ENCODE results near the gene EPHB2. TPM values are rescaled to one million over a fixed set of nuclear protein-coding genes. Genes with fewer than 3 reads are reported as not detected.

The EPHB2 gene
- total RNA-seq, 1 donor from 2014 or later, result 60.3 TPM

DNA sequence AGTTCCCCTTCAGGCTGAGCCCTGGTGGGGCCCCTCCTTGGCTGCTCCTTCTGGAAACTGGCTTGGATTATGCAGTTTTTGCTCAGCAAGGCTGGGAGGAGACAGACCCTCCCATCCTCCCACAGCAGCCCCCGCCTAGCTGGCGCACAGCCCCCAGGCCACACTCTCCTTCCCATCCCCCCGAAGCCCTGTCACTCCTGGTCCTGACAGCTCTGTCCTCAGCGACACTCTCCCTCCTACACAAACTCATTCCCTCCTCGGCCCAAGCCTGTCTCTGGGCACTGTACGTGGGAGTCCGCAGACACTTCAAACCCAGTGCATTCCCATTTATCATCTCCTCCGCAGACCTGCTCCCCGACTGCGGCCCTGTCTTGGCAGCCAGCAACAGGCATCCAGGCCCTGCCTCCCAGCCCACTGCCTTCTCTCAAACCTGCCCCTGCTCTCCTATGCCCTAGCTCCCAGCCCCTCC is 25.0 kb upstream of the EPHB2 start:
- peaks cover 5% of the 10 kb centered on the region for H3K27me3 Mint-ChIP-seq (ENCODE audit: low read depth)
- H3K36me3 Mint-ChIP-seq (ENCODE audit: low read depth), result no peaks in the 10 kb centered on the region
- no peak overlapping the region for H3K4me3 Mint-ChIP-seq
- H3K27ac Mint-ChIP-seq (ENCODE audit: unreplicated experiment), result peak overlapping the region; percentile 37
- H3K4me1 Mint-ChIP-seq, result peaks cover 44% of the 10 kb centered on the region
- no peaks in the 10 kb centered on the region for H3K9me3 Mint-ChIP-seq
- TF ChIP-seq, protein P1, sequence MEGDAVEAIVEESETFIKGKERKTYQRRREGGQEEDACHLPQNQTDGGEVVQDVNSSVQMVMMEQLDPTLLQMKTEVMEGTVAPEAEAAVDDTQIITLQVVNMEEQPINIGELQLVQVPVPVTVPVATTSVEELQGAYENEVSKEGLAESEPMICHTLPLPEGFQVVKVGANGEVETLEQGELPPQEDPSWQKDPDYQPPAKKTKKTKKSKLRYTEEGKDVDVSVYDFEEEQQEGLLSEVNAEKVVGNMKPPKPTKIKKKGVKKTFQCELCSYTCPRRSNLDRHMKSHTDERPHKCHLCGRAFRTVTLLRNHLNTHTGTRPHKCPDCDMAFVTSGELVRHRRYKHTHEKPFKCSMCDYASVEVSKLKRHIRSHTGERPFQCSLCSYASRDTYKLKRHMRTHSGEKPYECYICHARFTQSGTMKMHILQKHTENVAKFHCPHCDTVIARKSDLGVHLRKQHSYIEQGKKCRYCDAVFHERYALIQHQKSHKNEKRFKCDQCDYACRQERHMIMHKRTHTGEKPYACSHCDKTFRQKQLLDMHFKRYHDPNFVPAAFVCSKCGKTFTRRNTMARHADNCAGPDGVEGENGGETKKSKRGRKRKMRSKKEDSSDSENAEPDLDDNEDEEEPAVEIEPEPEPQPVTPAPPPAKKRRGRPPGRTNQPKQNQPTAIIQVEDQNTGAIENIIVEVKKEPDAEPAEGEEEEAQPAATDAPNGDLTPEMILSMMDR (conservative IDR thresholded peaks at IDR 0.05), result no peak
- DNase-seq (ENCODE audit: low read depth, low spot score), result no peak

DNA sequence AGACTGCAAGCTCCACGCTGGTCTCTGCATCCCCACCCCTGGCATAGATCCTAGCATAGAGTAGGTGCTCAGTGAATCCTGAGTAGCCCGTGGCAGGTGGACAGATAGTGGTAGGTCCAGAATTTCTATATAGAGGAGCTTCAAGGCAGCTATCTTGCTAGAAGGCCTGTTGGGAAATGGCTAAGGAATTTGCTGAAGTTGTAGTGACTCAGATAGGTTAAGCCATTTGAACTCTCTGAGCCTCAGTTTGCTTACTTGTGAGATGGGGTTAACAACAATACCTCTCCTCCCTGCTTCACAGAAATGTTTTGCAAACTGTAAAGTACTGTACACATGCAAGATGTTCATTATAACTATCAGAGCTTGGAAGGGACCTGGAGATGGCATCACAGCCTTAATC is 23.4 kb upstream of the EPHB2 start:
- Mint-ChIP-seq H3K36me3 (ENCODE audit: low read depth) (no peaks in the 10 kb centered on the region), H3K4me3 (no peak overlapping the region), H3K27ac (ENCODE audit: unreplicated experiment) (no peak overlapping the region), H3K27me3 (ENCODE audit: low read depth) (peaks cover 5% of the 10 kb centered on the region), H3K4me1 (peaks cover 48% of the 10 kb centered on the region), H3K9me3 (no peaks in the 10 kb centered on the region)
- TF ChIP-seq, protein P1 (conservative IDR thresholded peaks at IDR 0.05), result no peak
- DNase-seq (ENCODE audit: low read depth, low spot score), result no peak

DNA sequence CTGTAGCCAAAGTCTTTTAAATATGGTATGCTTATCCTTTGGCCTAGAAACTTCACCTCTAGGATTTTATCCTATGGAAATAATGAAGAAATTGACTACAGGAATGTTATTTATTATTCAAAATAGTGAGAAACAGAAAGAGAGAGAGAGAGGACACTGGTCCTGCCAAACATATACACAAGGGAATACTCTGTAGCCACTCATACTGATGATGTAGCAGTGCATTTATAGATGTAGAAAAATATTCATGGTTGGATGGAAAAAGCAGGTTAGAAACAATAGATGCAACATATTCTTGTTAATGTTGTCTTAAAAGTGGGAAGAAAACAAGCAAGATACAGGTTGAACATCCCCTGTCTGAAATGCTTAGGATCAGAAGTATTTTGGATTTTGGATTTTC is 22.2 kb upstream of the EPHB2 start:
- no peak overlapping the region for H3K4me3 Mint-ChIP-seq
- H3K9me3 Mint-ChIP-seq, result no peaks in the 10 kb centered on the region
- peaks cover 5% of the 10 kb centered on the region for H3K27me3 Mint-ChIP-seq (ENCODE audit: low read depth)
- H3K27ac Mint-ChIP-seq (ENCODE audit: unreplicated experiment), result no peak overlapping the region
- DNase-seq (ENCODE audit: low read depth, low spot score), result no peak
- TF ChIP-seq, protein P1 (conservative IDR thresholded peaks at IDR 0.05), result no peak
- no peaks in the 10 kb centered on the region for H3K36me3 Mint-ChIP-seq (ENCODE audit: low read depth)
- H3K4me1 Mint-ChIP-seq, result peaks cover 47% of the 10 kb centered on the region

DNA sequence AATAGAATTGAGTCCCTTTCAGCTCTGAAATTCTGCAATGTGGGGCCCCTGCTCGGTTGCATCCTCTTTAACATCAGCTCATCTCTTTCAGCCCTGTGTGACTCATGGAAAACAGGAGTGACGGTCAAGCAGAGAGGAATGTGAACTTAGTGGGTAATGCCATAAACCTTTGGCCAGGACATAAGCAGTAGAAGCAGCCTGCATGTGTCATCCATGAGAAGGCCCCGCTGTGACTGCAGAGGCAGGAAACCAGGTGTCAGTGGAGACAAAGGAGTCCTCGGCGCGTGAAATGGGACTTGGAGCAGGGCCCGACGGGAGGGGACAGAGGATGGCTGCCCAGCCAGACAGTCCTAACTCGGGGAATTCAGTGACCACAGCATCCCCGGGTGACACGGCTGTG is 21.1 kb upstream of the EPHB2 start:
- H3K4me1 Mint-ChIP-seq, result peaks cover 41% of the 10 kb centered on the region
- H3K27ac Mint-ChIP-seq (ENCODE audit: unreplicated experiment), result no peak overlapping the region
- DNase-seq (ENCODE audit: low read depth, low spot score), result no peak
- no peaks in the 10 kb centered on the region for H3K9me3 Mint-ChIP-seq
- H3K4me3 Mint-ChIP-seq, result no peak overlapping the region
- H3K27me3 Mint-ChIP-seq (ENCODE audit: low read depth), result peaks cover 3% of the 10 kb centered on the region
- H3K36me3 Mint-ChIP-seq (ENCODE audit: low read depth), result no peaks in the 10 kb centered on the region
- TF ChIP-seq, protein P1 (conservative IDR thresholded peaks at IDR 0.05), result no peak

DNA sequence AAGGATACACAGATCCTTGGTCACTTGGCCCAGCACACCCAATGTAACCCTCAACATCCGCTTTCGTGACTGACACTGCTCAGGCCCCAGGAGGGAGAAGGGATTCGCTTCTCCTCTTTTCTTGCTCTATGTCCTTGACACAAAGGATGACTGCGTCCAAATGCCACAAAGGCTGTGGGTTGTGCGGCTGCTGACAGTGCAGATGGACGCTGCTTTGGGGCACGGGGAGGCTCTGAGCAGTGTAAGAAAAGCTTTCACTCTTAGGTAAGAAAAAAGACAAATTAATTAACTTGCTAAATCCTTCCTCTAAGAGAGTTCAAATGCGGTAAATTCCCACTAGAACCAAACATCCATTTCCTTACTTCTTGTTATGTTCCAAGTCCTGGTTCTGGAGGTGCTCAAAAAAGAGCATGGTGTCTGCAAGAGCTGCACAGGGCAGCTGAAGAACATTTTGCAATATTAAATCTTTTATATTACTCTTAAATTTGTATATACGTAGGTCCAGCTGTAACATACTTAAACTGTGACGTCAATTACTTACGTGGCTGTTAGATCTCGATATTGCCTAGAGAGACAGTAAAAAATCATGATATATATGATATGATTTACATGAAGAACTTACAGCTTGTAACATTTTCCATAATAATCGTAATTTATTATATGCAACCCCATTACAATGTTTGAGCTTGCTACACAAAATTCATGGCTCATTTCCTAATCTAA is 19.4 kb upstream of the EPHB2 start:
- DNase-seq (ENCODE audit: low read depth, low spot score), result no peak
- Mint-ChIP-seq H3K27me3 (ENCODE audit: low read depth) (peaks cover 3% of the 10 kb centered on the region), H3K36me3 (ENCODE audit: low read depth) (no peaks in the 10 kb centered on the region), H3K4me3 (no peak overlapping the region), H3K27ac (ENCODE audit: unreplicated experiment) (peak overlapping the region; percentile 96), H3K9me3 (no peaks in the 10 kb centered on the region), H3K4me1 (peaks cover 25% of the 10 kb centered on the region)
- TF ChIP-seq, protein P1 (conservative IDR thresholded peaks at IDR 0.05), result no peak
